Measurements from ENCODE around the gene IL17RB. TPM values are rescaled to one million over a fixed set of nuclear protein-coding genes. Genes with fewer than 3 reads are reported as not detected.
A peak's percentile ranks its signal among the peaks of the same experiment; 100 is the strongest.

IL17RB gene
- total and polyA plus RNA-seq, 2 donors (not counting 1 experiment from before 2014, with no cell fraction given), result 0.07 to 0.32 TPM

DNA sequence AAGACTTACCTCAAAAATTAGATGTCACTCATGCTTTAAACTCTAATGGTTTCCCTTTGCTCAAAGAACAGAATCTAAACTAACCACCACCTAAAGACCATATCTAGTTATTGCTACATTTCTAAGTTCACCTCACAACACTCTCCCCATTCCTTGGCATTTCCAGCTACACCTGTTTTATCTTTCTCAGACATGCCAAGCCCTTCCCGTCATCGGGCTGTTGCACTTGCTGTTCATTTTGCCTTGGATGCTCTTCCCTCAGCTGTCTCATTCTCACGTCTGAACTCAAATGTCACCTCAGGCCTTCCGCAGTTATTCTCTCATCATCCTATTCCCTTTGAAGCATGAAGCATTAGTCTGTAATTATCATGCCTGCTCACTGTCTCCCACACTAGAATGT, 36.6 kb downstream of the IL17RB start:
- H3K36me3 ChIP-seq (replicated peaks in 1 of 2; ENCODE audit: control extremely low read depth in 1 of 2, control insufficient read depth in 1 of 2, extremely low read depth in 1 of 2, insufficient read depth in 2 of 2, low read length in 1 of 2), result peaks cover 3 to 50% of the 10 kb centered on the region in 2 experiments
- H3K9ac ChIP-seq (ENCODE audit: low read length), result no peak overlapping the region
- H3K4me3 ChIP-seq (ENCODE audit: control extremely low read depth in 1 of 5, extremely low read depth in 1 of 5, insufficient read depth in 1 of 5, low read depth in 2 of 5, low read length in 4 of 5), result no peak overlapping the region
- Mint-ChIP-seq H3K4me1 (peaks cover 29% of the 10 kb centered on the region), H3K27me3 (no peaks in the 10 kb centered on the region), H3K4me3 (peak overlapping the region; percentile 97), H3K9me3 (ENCODE audit: insufficient read depth) (no peaks in the 10 kb centered on the region), H3K27ac (peak overlapping the region; percentile 88)
- H3K79me2 ChIP-seq (ENCODE audit: control insufficient read depth, insufficient read depth, low read length), result peaks cover 23% of the 10 kb centered on the region
- H3K4me1 ChIP-seq (ENCODE audit: control insufficient read depth in 2 of 2, insufficient read depth in 2 of 2, low read length in 2 of 2), result peaks cover 12 to 16% of the 10 kb centered on the region in 2 donors
- H2AFZ ChIP-seq (ENCODE audit: insufficient read depth, low read depth, low read length, poor library complexity, severe bottlenecking), result no peak overlapping the region
- POLR2A ChIA-PET, result no interaction called here
- no peak for DNase-seq
- no peaks in the 10 kb centered on the region for H4K20me1 ChIP-seq (ENCODE audit: control insufficient read depth, insufficient read depth, low read length, poor library complexity, severe bottlenecking)
- H3K27ac ChIP-seq (ENCODE audit: low read length in 2 of 2), result no peak overlapping the region
- H3K4me2 ChIP-seq (replicated peaks; ENCODE audit: low read depth, low read length, poor library complexity, severe bottlenecking), result no peak overlapping the region
- TF ChIP-seq EZH2 (IDR thresholded peaks at IDR 0.05; ENCODE audit: borderline replicate concordance, insufficient read depth, low read depth, low read length, poor library complexity, severe bottlenecking), result no peak
- TF ChIP-seq, protein P1, sequence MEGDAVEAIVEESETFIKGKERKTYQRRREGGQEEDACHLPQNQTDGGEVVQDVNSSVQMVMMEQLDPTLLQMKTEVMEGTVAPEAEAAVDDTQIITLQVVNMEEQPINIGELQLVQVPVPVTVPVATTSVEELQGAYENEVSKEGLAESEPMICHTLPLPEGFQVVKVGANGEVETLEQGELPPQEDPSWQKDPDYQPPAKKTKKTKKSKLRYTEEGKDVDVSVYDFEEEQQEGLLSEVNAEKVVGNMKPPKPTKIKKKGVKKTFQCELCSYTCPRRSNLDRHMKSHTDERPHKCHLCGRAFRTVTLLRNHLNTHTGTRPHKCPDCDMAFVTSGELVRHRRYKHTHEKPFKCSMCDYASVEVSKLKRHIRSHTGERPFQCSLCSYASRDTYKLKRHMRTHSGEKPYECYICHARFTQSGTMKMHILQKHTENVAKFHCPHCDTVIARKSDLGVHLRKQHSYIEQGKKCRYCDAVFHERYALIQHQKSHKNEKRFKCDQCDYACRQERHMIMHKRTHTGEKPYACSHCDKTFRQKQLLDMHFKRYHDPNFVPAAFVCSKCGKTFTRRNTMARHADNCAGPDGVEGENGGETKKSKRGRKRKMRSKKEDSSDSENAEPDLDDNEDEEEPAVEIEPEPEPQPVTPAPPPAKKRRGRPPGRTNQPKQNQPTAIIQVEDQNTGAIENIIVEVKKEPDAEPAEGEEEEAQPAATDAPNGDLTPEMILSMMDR (IDR thresholded peaks at IDR 0.05), result no peak
- no peaks in the 10 kb centered on the region for H3K27me3 ChIP-seq (replicated peaks in 1 of 4; ENCODE audit: control extremely low read depth in 1 of 4, control insufficient read depth in 3 of 4, insufficient read depth in 4 of 4, low read length in 3 of 4)
- 96% methylated on average over 4 of the region's 4 CpGs for WGBS (ENCODE audit: insufficient coverage)
- CTCF ChIA-PET, result no interaction called here
- intact Hi-C loops (cut with micrococcal nuclease), result no loop called here
- H3K9me3 ChIP-seq (ENCODE audit: control extremely low read depth in 1 of 3, control insufficient read depth in 2 of 3, insufficient read depth in 1 of 3, low read length in 2 of 3), result no peaks in the 10 kb centered on the region
- no peak for ATAC-seq (ENCODE audit: low read depth)

DNA sequence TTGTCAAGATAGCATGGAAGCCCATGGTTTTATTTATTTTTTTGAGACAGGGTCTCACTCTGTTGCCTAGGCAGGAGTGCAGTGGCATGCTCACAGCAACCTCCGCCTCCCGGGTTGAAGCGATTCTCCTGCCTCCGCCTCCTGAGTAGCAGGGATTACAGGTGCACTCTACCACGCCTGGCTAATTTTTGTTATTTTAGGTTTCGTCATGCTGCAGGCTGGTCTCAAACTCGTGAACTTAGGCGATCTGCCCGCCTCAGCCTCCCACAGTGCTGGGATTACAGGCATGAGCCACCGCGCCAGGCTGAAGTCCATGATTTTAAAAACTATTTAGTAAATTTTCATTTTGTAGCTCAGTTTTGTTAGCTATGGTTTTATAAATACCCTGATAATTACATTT, 38.3 kb downstream of the IL17RB start:
- Histone ChIP-seq H4K20me1 (ENCODE audit: control insufficient read depth, insufficient read depth, low read length, poor library complexity, severe bottlenecking) (no peaks in the 10 kb centered on the region), H3K36me3 (replicated peaks in 1 of 2; ENCODE audit: control extremely low read depth in 1 of 2, control insufficient read depth in 1 of 2, extremely low read depth in 1 of 2, insufficient read depth in 2 of 2, low read length in 1 of 2) (peaks cover 3 to 42% of the 10 kb centered on the region in 2 experiments), H2AFZ (ENCODE audit: insufficient read depth, low read depth, low read length, poor library complexity, severe bottlenecking) (no peak overlapping the region), H3K4me2 (replicated peaks; ENCODE audit: low read depth, low read length, poor library complexity, severe bottlenecking) (no peak overlapping the region), H3K4me3 (ENCODE audit: control extremely low read depth in 1 of 5, extremely low read depth in 1 of 5, insufficient read depth in 1 of 5, low read depth in 2 of 5, low read length in 4 of 5) (no peak overlapping the region), H3K27me3 (replicated peaks in 1 of 4; ENCODE audit: control extremely low read depth in 1 of 4, control insufficient read depth in 3 of 4, insufficient read depth in 4 of 4, low read length in 3 of 4) (no peaks in the 10 kb centered on the region), H3K79me2 (ENCODE audit: control insufficient read depth, insufficient read depth, low read length) (peaks cover 38% of the 10 kb centered on the region), H3K4me1 (ENCODE audit: control insufficient read depth in 2 of 2, insufficient read depth in 2 of 2, low read length in 2 of 2) (peaks cover 16 to 17% of the 10 kb centered on the region in 2 donors), H3K9ac (ENCODE audit: low read length) (no peak overlapping the region), H3K27ac (ENCODE audit: low read length in 2 of 2) (no peak overlapping the region), H3K9me3 (ENCODE audit: control extremely low read depth in 1 of 3, control insufficient read depth in 2 of 3, insufficient read depth in 1 of 3, low read length in 2 of 3) (no peaks in the 10 kb centered on the region)
- intact Hi-C loops (cut with micrococcal nuclease), result no loop called here
- H3K27ac Mint-ChIP-seq, result no peak overlapping the region
- no peaks in the 10 kb centered on the region for H3K27me3 Mint-ChIP-seq
- DNase-seq (no peak), ATAC-seq (ENCODE audit: low read depth) (no peak)
- H3K9me3 Mint-ChIP-seq (ENCODE audit: insufficient read depth), result no peaks in the 10 kb centered on the region
- H3K4me3 Mint-ChIP-seq, result no peak overlapping the region
- 98% methylated on average over 7 of the region's 11 CpGs for WGBS (ENCODE audit: insufficient coverage)
- H3K4me1 Mint-ChIP-seq, result peaks cover 37% of the 10 kb centered on the region
- ChIA-PET CTCF (no interaction called here), POLR2A (no interaction called here)
- TF ChIP-seq, protein P1 (IDR thresholded peaks at IDR 0.05), result no peak
- no peak for TF ChIP-seq EZH2 (IDR thresholded peaks at IDR 0.05; ENCODE audit: borderline replicate concordance, insufficient read depth, low read depth, low read length, poor library complexity, severe bottlenecking)

Data from B cell (primary cell).